Ammon's horn (tissue), 1 donor: ENCODE measurements around the gene MPP4.

ENCODE experiments used
- DNase-seq: peaks from one replicate; pipeline ENCODE4 v3.0.0-alpha.2; 2016; ENCODE audit warnings: low spot score

MPP4 gene, protein sequence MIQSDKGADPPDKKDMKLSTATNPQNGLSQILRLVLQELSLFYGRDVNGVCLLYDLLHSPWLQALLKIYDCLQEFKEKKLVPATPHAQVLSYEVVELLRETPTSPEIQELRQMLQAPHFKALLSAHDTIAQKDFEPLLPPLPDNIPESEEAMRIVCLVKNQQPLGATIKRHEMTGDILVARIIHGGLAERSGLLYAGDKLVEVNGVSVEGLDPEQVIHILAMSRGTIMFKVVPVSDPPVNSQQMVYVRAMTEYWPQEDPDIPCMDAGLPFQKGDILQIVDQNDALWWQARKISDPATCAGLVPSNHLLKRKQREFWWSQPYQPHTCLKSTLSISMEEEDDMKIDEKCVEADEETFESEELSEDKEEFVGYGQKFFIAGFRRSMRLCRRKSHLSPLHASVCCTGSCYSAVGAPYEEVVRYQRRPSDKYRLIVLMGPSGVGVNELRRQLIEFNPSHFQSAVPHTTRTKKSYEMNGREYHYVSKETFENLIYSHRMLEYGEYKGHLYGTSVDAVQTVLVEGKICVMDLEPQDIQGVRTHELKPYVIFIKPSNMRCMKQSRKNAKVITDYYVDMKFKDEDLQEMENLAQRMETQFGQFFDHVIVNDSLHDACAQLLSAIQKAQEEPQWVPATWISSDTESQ

DNA sequence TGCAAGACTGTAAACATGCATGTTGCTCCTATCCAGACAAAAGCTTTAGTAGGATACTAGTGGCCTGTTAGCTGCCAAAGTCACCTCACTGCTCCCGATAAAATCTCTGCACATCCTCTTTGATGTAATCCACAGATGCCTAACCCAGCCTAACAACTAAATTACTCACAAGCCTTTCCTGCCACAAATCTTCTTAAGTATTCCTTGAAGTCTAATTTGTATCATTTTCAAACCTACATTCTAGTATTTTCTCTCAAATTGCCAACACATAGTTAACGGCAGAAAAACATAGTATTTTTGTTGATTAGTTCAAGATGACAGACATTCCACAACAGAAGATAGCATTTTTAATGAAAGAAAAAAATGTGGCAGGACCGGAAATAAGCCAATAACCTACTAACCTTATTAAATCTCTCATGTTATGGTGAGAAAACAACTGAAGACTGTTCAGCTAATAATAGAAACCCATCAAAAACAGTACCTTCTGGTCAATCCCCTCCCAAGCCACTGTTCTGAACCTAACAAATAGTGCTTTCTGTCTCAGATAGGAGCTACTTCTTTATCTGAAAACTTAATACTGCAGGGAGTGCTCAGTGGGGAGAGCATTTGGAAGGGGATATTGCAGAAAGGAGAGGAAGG is at the start of gene MPP4:
TSS of gene MPP4 (minus strand) at position 57 of the 639 bp plus-strand sequence. CDS start 4,690 bp downstream, outside the sequence.
- DNase-seq: no peak

DNA sequence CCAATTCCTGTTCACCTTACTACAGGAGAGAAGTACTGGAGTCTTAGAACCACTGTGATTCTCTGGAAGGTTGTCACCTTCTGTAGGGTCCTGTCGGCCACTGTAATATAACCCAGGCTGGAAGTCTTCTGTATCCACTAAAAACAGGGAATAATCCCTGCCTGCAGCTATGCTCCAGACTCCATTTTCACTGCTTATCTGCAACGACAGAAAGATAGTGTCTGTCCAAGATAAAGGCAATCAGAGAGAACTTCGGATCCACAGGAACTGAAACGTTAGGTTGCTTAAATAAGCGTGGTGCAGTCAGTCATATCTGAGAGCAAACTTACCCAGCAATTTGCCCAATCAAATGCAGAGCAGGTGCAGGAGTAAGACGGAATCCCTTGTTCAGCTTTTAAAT is 48.1 kb upstream of the MPP4 start:
- no peak for DNase-seq

DNA sequence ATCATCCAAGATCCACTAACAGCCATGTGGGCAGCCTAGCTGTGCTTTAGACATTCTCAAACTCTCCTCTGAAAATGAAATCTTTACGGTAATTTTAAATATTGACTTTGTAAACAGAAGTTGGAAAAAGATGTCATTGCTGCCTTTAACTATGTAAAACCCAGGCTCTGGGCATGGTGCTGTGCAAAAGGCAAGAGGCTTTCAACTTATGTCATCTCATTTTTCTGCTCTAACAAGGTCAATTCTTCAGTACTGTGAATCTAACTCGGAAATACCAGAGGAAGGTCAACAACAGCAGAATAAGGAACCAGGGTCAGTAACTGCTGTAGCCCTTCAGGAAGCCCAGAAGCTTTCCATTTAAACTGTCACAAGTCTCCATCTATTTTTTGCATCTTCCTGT is 37.0 kb upstream of the MPP4 start:
- no peak for DNase-seq

DNA sequence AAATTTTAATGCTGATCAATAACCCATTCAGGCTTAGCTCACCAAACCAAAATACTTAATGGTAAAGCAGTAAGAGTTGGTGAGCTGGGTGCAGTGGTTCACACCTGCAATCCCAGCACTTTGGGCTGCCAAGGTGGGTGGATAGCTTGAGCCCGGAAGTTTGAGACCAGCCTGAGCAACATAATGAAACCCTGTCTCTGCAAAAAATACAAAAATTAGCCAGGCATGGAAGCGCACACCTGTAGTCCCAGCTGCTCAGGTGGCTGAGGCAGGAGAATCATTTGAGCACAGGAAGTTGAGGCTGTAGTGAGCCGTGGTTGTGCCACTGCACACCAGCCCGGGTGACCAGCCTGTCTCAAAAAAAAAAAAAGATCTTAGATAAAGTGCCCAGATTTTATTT is 35.7 kb upstream of the MPP4 start:
- no peak for DNase-seq

DNA sequence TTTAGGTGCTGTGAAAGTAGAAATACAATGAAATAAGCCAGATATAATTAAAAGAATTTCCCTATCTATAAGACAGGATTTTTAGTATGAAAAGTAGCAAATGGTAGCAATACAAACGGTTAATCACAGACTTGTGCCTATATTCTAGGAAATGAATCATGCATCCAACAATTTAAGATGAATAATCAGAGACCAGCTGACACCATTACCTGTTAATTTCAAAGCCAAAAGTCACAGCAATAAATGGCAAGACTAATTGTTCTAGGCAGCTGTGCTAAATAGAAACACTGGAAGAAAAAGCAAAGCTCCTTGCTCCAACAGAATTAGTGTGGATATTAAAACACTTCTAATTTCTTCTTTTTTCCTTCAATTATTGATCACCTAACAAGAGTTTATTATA is 35.1 kb upstream of the MPP4 start:
- DNase-seq: no peak

DNA sequence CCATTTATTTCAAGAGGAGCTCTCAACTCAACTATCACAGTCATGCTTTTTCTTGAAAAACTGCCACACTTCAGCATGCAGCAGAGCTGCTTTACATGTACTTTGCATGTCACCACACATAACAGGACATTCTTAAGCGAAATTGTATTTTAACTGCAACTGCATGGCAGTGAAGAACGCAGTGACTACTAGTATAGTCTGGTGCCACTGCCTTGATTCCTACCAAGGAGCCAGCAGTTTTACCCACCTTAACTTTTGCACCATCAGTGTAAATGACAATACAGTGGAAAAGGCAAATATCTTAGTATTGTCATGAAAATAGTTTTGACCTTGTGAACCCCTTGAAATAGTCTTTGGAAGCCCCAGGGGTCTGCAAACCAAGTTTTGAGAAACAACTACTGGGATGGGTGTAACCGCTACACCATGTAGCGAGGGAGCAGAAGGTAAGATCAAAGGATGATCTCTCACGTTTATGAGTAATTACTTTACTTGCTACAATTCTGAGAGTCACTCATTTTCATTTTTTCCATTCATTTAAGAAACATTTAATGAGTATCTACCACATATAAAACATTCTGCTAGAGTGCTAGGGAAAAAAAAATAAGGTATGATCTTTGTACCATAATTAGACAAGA is 32.3 kb upstream of the MPP4 start:
- DNase-seq: no peak

DNA sequence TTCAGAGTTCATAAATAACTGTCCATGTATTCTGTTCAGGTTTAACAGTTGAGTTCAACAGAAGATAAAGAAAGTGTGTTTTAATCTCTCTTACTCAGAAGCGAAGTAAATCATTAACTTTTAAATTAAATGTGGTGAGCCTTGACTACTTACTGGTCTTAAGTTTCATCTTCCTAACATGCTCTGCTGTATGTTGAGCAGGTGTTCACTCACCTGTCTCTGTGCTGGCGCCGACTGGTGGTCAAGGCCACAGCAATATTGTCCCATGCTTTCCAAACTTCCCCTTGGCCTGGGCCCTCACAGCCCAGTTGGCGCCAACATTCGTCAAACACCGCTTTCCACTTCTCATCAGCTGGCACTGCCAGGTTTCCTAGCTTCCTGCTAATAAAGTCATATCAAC is 17.0 kb upstream of the MPP4 start:
- DNase-seq: no peak

DNA sequence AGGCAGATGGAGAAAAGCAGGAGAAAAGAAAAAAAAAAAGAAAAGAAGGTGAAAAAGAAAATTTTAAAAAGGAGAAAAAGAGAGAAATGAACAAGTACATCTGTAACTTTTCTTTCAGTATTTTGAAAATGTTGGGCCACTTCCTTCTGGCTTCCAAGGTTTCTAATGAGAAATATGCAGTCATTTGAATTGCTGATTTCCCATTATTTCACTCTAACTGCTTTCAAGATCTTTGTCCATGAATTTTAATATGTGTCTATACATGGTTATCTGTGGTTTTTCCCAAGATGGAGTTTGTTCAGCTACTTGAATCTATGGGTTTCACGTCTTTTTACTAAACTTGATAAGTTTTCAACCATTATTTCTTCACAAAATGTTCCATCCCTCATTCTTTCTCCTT is 14.3 kb upstream of the MPP4 start:
- no peak for DNase-seq

DNA sequence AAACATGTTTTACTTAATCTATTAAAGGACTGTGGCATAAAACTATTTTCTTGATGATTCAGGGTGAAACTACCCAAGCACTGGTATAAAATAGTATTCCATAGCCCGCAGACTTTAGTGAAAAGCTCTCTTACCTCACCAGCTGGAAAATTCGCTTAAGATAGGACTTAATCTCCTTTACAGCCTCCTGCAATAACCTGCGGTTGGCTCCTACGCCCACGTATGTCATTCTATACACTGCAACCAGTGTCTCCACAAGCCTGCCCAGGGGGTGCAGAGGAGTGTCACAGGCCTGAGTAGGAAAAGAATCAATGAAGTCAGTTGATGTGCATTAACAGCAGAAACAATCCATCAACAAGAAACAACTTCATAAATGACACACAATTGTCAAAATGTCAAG is 11.3 kb upstream of the MPP4 start:
- DNase-seq: no peak

DNA sequence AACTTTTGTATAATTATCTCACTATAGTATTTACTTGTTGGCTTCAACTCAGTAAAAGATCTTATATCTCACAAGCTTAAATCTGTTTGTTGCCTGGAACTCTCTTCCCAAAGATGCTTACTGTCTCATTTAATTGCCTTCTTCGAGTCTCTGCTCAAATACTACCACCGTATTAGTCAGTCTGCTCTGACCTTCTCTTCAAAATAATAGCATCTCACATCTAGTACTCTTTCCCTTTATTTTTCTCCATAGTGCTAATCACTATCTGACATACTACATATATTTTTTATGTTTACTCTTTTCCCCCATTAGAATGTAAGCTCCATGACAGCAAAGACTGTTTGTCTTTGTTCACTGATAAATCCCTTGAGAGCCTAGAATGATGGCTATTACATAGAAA is 10.6 kb upstream of the MPP4 start:
- no peak for DNase-seq

DNA sequence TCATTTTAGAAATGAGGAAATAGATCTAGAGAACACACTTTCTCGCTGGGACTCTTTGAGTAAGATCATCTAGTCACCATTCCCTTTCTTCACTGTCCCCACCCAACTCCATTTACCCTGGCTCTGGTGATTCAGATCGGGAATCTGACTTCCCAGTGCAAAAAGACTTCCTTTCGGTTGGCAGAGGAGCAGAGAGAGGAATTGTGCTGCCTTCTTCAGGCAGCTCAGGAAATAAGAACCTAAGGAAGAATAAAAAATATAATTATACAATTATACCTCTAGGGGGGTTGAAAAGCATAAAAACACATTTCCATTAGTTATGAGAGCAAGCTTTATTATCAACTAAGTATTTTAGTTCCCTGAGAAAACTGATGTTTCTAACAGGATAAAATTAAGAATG is 9.3 kb upstream of the MPP4 start:
- DNase-seq: no peak

DNA sequence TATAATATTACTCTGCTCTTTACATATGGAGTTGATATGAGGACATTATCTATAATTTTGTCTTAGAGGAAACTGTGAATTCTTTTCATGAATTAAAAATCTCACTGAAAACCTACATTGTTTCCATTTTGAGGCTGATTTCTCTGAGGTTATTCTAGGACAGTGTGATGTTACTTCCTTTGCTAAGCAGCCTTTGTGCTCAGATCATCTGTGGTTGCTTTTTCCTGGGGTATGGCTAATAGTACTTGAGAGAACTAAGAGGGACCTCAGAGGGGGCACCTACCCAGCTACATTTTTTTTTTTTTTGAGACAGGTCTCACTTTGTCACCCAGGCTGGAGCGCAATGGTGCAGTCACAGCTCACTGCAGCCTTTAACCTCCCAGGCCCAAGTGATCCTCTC is 8.7 kb upstream of the MPP4 start:
- no peak for DNase-seq

DNA sequence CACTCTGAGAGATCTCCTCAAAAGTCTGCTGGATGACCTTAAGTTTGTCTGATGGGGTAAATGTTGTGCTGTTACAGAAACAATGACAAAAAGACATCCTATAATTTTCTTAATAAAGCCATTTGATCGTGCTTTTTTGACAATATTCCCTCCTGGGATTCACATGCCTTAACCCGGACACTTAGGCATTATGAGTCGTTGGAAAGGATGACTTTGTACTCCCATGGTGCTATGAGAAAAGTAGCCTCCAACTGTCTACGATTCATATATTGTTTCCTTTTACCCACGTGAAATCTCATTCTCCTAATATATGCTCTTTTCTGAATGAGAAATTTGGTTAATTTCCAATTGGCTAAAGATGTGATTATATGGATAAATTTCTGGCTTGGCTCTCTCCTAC is 6.1 kb upstream of the MPP4 start:
- no peak for DNase-seq

DNA sequence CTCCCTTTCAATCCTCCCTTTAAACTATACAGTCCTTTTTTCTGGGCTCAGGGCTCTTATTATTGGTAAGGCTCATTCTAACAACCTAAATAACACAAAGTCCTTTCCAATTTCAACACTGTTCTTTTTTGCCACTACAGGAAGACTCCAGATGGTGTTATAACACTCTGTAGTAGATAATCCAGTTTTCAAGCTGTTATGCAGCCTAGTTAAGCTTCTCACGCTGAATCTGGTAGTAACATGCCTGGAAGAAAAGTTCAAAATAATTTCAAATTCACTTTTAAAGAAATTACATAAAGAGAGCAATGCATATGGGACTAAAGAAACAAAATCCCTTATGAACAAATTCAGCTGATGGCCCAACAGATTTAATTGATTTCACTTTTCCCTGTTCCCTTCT is 3.2 kb upstream of the MPP4 start:
- DNase-seq: peak; percentile 34

DNA sequence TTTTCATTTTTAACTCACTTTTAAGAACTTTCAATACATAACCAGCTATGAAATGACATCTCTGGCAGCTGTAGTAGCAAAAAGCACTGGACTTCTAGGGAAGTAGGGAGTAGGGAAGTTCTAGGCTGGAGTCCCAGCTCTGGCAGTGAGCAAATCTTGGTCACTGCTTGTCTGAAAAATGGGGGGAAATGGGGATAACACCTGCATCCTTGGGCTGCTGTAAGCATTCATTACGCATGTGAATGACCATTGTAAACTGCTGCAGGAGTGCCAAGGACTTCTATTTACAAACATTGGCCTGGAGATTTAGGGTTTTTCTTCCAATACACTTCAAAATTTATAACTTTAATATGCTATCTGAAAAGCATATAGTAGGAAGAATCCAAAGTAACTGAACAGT is 972 bp upstream of the MPP4 start:
- no peak for DNase-seq

DNA sequence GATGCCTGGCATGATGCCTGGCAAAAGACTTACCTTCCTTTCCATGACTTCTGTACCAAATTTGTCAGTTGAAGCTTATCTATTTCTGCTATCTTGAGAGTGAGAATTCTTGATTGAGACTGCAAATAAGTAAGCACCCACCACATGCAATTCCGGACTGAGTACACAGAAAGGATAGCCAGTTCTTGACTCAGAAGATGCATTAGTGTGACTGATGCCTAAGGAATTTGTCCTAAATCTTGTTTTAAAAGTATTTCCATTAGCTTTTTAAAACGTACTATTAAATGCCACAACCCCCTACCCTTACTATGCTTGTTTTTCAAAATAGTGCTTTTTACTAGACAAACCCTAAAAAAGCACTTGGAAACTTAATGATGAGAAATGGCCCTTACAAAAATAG is 545 bp downstream of the MPP4 start:
- DNase-seq: no peak

DNA sequence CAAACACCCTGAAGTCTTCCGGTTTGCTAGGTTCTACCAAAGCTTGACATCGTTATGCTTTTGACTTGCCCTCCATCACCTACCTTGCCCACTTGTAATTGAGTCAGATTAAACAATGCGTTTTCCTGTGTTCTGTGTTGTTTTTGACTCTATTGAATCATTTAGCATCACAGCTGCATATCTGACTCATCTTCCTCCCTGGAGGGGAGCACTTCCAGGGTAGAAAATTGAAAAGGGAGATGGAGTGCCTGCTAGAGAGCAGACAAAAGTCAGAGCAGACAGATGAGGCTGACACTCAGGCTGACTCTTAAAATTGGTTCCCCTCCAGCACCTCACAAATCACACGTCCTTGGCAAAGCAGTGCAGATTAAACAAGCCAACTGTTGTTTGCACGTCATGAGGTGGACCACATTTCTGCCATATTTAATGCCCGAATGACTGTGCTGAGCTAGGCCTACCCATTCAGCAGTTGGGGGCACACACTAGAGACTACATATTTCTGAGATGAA is 2.2 kb downstream of the MPP4 start:
- DNase-seq: peak; percentile 8

DNA sequence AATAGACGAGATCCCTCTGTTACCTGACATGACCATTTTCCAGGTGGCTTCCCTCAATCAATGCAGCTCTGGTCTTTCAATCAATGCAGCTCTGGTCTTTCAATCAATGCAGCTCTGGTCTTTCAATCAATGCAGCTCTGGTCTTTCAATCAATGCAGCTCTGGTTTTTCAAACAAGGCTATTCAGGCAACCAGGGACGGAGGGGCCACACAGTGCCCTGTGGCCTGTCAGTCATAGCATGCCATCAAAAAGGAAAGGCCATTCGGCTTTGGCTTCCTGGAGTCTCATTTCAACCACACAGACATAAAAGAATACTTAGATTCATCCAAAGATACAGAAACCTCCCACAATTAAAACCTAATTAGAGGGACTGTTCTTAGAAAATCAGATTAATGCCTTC is 13.3 kb downstream of the MPP4 start:
- DNase-seq: no peak

DNA sequence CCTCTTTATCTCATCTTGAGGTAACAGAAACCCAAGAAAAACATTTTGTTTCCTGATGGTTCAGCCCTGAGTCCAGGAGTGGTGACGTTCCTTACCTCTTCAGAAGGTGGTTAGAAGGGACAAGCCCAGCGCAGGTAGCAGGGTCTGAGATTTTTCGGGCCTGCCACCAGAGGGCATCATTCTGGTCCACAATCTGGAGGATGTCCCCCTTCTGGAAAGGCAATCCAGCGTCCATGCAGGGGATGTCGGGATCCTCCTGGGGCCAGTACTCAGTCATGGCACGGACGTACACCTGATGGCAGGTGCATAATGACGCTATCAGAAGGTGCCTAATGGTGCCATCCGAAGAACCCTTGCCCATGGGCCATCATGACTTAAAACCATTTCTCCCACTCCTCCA is 17.7 kb downstream of the MPP4 start:
- DNase-seq: no peak

DNA sequence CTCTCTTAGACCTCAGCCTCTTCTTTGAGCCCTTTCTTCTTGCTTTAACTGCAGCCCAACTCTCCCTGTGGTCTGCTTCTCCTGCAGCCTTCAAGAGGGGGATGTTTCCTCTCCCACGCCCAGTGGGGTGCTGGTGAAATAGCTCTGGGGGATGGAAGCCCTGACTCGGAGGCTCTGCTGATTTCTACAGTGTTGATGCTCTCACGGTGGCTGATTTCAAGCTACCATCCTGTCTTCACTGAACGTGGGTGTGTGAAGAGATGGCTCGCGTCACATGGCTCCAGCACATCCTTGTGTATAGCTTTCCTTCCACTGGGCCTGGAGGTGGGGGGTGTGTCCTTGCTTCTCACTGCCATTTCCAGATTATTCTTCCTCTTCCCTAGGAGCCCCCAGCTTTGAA is 20.0 kb downstream of the MPP4 start:
- no peak for DNase-seq

DNA sequence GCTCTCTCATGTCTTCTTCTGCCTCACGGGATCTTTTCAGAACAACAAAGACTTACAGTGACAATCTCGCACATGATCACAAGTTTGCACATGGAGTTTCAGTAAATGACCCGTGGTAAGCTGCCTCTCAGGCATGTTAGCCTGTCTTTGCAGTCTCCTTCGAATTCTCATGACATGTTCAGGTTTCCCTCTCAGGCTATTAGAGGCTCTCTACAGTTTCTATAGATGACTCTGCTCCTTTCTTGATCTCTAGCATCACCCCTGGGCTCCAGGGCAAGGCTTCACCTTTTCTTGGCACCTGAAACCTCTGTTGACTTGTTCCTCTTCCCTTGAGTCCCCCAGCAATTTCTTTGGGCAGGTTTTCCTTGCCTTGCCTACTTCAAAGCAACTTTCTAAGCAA is 23.0 kb downstream of the MPP4 start:
- no peak for DNase-seq

DNA sequence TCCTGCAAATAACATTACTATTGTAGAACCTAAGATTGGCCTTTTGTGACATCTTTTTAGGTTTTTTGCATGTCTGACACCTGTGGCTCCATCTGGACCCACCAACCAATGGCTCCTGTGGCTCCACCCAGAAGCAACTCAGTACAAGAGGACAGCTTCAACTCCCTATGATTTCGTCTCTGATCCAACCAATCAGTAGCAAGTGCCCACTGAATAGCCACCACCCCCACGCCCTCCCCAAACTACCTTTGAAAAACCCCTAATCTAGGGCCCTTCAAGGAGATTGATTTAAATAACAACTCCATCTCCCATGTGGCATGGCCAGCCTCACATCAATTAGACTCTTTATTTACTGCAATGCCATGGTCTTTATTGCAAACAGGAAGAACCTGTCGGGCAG is 23.6 kb downstream of the MPP4 start:
- no peak for DNase-seq

DNA sequence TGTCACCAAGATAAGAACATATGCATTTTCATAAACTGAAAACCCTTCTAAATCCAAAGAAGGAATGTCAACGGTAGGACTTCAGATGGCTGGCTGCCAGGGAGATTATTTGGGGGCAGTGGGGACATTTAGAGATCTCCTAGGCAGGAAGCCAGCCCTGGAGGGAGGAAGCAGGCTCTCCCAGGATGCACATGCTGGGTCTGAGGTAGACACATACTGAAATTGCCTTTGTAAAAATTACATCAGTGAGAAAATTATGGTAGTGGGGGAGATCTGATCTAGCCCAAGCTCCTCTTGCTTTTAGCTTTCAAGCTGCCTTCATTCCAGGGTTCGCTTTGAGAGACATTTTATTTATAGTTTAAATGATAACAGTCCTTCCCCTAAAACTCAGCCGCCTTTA is 24.1 kb downstream of the MPP4 start:
- no peak for DNase-seq
